Naive thymus-derived CD4-positive, alpha-beta T cell (primary cell): ENCODE data around the gene GMPPA. TPM values are rescaled to one million over a fixed set of nuclear protein-coding genes. Genes with fewer than 3 reads are reported as not detected.

ENCODE experiments used
- ATAC-seq: fragments of 150-1000 bp; cut with Tn5 transposase; 2 replicates; pipeline ENCODE4 v1.10.0; 2021; ENCODE audit warnings: mild to moderate bottlenecking, moderate library complexity
- CTCF ChIA-PET: fragments of 350-600 bp; sonication (Branson Sonifier 250); formaldehyde crosslinking; loops from one replicate; lab custom pipeline; 2021; ENCODE audit warnings: antibody characterized with exemption; lab: Charles Lee
- POLR2A ChIA-PET: fragments of 350-600 bp; sonication (Branson Sonifier 250); formaldehyde crosslinking; loops from one replicate; lab custom pipeline; 2021; ENCODE audit warnings: antibody characterized with exemption, inconsistent platforms; lab: Charles Lee
- DNase-seq, 9 donors: peaks; one replicate each; pipeline versions ENCODE4 v3.0.0 to v3.0.0-alpha.2; 2020 to 2022; ENCODE audit warnings: mixed read lengths in 1 of 9
- H3K27ac ChIP-seq: one replicate; pipeline ENCODE4 v1.7.0; 2013; ENCODE audit warnings: mild to moderate bottlenecking, low read depth, low read length, moderate library complexity
- H3K27me3 ChIP-seq, 2 donors: one replicate each; pipeline ENCODE4 v1.7.0; 2013; ENCODE audit warnings: low read length in 2 of 2, mild to moderate bottlenecking in 2 of 2, moderate library complexity in 2 of 2; ENCODE audit not compliant: control insufficient read depth in 2 of 2, insufficient read depth in 2 of 2
- H3K36me3 ChIP-seq, 3 experiments: 1 replicate in 2 of 3; 2 replicates in 1 of 3; pipeline ENCODE4 v1.7.0; 2013; ENCODE audit warnings: low read length in 3 of 3, mild to moderate bottlenecking in 3 of 3, moderate library complexity in 1 of 3; ENCODE audit not compliant: insufficient read depth in 3 of 3, control insufficient read depth in 2 of 3
- H3K4me1 ChIP-seq, 2 donors: one replicate each; pipeline ENCODE4 v1.7.0; 2013; ENCODE audit warnings: low read length in 2 of 2, mild to moderate bottlenecking in 2 of 2, moderate library complexity in 1 of 2; ENCODE audit not compliant: control insufficient read depth in 2 of 2, insufficient read depth in 2 of 2
- H3K4me3 ChIP-seq: 2 replicates; pipeline ENCODE4 v1.7.0; 2013; ENCODE audit warnings: mild to moderate bottlenecking, low read length
- H3K9me3 ChIP-seq, 3 experiments: 1 replicate in 2 of 3; 2 replicates in 1 of 3; pipeline ENCODE4 v1.7.0; 2013; ENCODE audit warnings: low read length in 3 of 3; ENCODE audit not compliant: control insufficient read depth in 2 of 3
- H3K27ac Mint-ChIP-seq, 9 donors: one replicate each; pipeline ENCODE4 v1.8.0; 2020 to 2022; ENCODE audit warnings: mixed read lengths in 9 of 9, mild to moderate bottlenecking in 8 of 9, moderate library complexity in 5 of 9, inconsistent platforms in 2 of 9
- H3K27me3 Mint-ChIP-seq, 5 donors: one replicate each; pipeline ENCODE4 v1.8.0; 2021 to 2022; ENCODE audit warnings: mixed read lengths in 5 of 5, mild to moderate bottlenecking in 1 of 5
- H3K36me3 Mint-ChIP-seq, 5 donors: one replicate each; pipeline ENCODE4 v1.8.0; 2020 to 2022; ENCODE audit warnings: mixed read lengths in 5 of 5, mild to moderate bottlenecking in 3 of 5, inconsistent platforms in 1 of 5
- H3K4me1 Mint-ChIP-seq, 7 donors: one replicate each; pipeline ENCODE4 v1.8.0; 2020 to 2022; ENCODE audit warnings: mixed read lengths in 7 of 7, mild to moderate bottlenecking in 3 of 7, inconsistent platforms in 1 of 7
- H3K4me3 Mint-ChIP-seq, 10 donors: one replicate each; pipeline ENCODE4 v1.8.0; 2020 to 2022; ENCODE audit warnings: mild to moderate bottlenecking in 10 of 10, mixed read lengths in 10 of 10, moderate library complexity in 6 of 10, inconsistent platforms in 2 of 10
- H3K9me3 Mint-ChIP-seq, 11 donors: one replicate each; pipeline ENCODE4 v1.8.0; 2020 to 2022; ENCODE audit warnings: mixed read lengths in 11 of 11, mild to moderate bottlenecking in 4 of 11, inconsistent platforms in 1 of 11, moderate library complexity in 1 of 11
- intact Hi-C, 2 donors: fragments of 100-400 bp; cut with micrococcal nuclease; formaldehyde crosslinking; loops; one replicate each; pipeline ENCODE4 v1.15.1; 2023
- polyA plus RNA-seq, 2 donors: library from polyadenylated mRNA; unstranded; fragments of 300-500 nt; fragmentation: Illumina TruSeq; gene quantifications; one replicate each; pipeline ENCODE4 v1.2.3, GENCODE V29; 2021
- total RNA-seq, 6 experiments: library from RNA in 5 of 6; stranded (reverse) in 5 of 6; gene quantifications; 1 replicate in 5 of 6; 2 replicates in 1 of 6; pipeline ENCODE4 v1.2.3 and lab custom pipeline; 2021 to 2026

The GMPPA gene
- total and polyA plus RNA-seq, 7 experiments from 2014 or later: 11.8 to 58.3 (median 28.1) TPM

DNA sequence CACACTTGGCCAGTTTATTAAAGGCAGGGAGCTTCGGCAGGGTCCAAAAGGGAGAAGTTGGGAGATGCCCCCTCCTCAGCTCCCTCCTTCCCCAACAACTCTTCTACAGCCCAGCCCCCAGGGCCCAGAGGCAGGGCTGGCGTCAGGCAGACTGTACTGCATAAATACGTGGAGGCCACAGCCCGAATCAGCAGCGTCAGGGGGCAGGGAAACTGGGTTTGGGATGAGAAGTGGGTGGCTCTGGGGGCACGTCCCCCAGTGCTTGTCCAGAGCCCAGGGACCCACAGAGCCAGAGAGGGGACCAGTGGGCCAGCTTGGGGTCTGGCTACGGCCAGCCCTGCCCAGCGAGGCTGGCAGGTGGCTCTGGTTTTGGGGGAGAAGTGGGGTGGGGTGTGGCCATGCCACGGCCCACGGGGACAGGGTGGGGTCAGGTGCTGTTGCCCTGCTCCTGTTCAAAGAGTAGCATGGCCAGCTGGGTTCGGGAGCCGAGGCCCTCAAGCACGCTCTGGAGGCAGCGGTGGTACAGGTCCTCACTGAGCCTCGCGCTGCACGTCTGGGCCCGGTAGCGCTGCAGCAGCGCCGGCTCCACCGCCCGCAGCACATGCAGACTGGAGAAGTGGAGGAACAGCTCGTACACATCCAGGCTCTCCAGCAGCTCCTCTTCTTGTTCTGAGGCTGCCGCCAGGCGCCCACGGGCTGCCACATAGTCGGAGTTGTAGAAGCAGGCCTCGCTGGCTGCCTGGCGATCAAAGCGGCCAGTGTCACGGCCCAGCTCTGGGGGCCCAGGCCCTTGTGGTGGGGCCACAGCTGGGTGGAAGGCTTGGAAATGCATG lies 40.5 kb downstream of the GMPPA start:
- Histone ChIP-seq H3K9me3 (no peaks in the 10 kb centered on the region), H3K36me3 (no peaks in the 10 kb centered on the region), H3K27me3 (no peaks in the 10 kb centered on the region), H3K27ac (no peak overlapping the region), H3K4me1 (peaks cover 10 to 12% of the 10 kb centered on the region in 2 donors), H3K4me3 (no peak overlapping the region)
- peaks cover 9 to 21% (median 14%) of the 10 kb centered on the region in 7 donors for H3K4me1 Mint-ChIP-seq
- H3K27ac Mint-ChIP-seq: no peak overlapping the region
- intact Hi-C loops: no loop called here
- no peaks in the 10 kb centered on the region for H3K9me3 Mint-ChIP-seq
- peaks cover 0 to 1% (median 0%) of the 10 kb centered on the region in 5 donors for H3K27me3 Mint-ChIP-seq
- H3K4me3 Mint-ChIP-seq: no peak overlapping the region
- ATAC-seq (no peak), DNase-seq (no peak)
- POLR2A ChIA-PET: no interaction called here
- H3K36me3 Mint-ChIP-seq: peaks cover 0 to 4% (median 0%) of the 10 kb centered on the region in 5 donors
- CTCF ChIA-PET: interaction anchor here (0.6 to 6.2 kb wide), 6 partner anchors 9 to 149 kb away, joined by 3 to 47 read pairs (median 4); no protein-coding TSS in a partner anchor

DNA sequence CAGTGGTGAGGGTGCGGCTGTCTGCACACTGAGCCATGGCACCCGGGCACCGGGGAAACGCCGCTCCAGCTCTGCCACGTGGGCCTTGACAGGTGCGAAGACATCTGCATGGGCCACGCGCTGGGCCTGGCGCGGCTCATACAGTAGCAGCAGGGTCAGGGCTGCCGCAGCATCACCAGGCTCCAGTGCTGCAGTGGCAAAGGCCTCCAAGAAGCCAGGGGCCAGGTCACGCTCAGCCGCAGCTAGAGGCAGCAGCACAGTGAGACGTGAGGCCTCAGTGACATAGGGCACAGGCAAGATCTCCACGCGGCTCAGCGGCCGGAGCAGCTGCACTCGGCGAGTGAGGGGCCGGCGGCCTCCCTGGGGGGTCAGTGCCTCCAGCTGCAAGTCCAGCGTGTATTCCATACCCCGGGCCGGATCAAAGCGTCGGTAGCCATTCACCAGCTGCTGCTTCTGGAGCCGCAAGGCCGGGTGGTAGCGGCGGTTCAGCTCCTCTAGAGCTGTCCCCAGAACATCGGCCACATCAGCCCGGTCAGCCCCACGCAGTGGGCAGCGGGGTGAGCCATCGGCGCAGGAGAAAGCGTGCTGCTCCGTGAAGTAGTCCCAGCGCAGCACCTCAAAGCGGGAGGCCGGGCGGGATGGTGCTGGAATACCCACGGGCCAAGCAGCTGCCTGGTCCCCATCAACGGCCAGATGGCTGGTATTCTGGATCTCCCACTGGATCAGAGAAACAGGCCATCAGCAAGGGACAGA lies 41.4 kb downstream of the GMPPA start:
- Mint-ChIP-seq H3K27ac (no peak overlapping the region), H3K4me3 (no peak overlapping the region), H3K36me3 (peaks cover 0 to 4% (median 0%) of the 10 kb centered on the region in 5 donors), H3K9me3 (peaks cover 0 to 3% (median 0%) of the 10 kb centered on the region in 11 donors), H3K4me1 (peaks cover 18 to 30% (median 22%) of the 10 kb centered on the region in 7 donors), H3K27me3 (peaks cover 0 to 10% (median 0%) of the 10 kb centered on the region in 5 donors)
- no peak overlapping the region for H3K4me3 ChIP-seq
- H3K27me3 ChIP-seq: no peaks in the 10 kb centered on the region
- no peak overlapping the region for H3K27ac ChIP-seq
- H3K9me3 ChIP-seq: no peaks in the 10 kb centered on the region
- DNase-seq: no peak
- intact Hi-C loops: loop anchor here (2.0 to 5.0 kb wide), 9 partner anchors 248 to 1928 kb away; partner anchors contain the start of genes CNOT9 (in 1 of the 2), CTDSP1 (in 1 of the 2), DNAJB2 (in 1 of the 2) and NHEJ1 (in 1 of the 2)
- no peak for ATAC-seq
- peaks cover 10 to 12% of the 10 kb centered on the region in 2 donors for H3K4me1 ChIP-seq
- POLR2A ChIA-PET: no interaction called here
- CTCF ChIA-PET: interaction anchor here (1.1 to 6.2 kb wide), 12 partner anchors 10 to 150 kb away, joined by 3 to 47 read pairs (median 4); partner anchors contain the start of gene STK11IP
- H3K36me3 ChIP-seq: no peaks in the 10 kb centered on the region

DNA sequence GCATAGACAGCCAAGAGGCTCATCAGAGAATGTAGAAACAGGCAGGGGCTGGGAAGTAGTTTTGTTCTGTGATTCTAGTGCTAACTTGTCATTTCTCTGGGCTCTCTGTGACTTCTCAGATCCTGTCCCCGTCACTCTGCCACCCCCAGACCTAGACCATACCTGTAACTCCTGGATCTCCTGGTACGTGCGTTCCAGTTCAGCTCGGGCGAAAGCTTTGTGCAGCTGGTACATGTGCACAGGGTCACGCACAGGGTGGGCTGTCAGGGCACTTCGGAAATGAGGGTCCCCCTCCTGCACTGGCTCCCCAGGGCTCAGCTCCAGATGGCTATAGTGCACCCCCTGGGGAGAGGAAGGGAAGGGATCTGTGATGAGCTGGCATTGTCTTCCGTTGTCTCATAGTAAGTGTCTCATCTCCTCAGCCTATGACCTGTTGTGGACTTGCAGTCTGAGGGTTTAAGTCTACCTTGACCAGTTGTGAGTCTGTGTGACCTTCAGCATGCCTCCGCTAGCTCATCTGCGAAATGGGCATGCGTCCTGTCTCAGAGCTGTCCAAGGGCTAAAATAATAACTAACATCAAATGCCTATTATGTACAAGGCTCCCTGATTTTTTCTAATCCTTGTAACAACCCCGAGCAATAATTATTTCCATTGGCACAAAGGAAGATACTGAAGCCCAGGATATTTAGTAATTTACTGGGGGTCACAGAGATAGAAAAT lies 42.3 kb downstream of the GMPPA start:
- Mint-ChIP-seq H3K4me3 (peak overlapping the region; percentile 12 to 95 (median 83)), H3K36me3 (peaks cover 0 to 4% (median 0%) of the 10 kb centered on the region in 5 donors), H3K27ac (peak overlapping the region in 1 of 9 donors; percentile 56), H3K4me1 (peaks cover 18 to 30% (median 22%) of the 10 kb centered on the region in 7 donors), H3K27me3 (peaks cover 0 to 13% (median under 1%) of the 10 kb centered on the region in 5 donors), H3K9me3 (peaks cover 0 to 3% (median 0%) of the 10 kb centered on the region in 11 donors)
- intact Hi-C loops: loop anchor here (1.0 to 5.0 kb wide), 13 partner anchors 19 to 1929 kb away; partner anchors contain the start of genes ANKZF1 (in 1 of the 2), ATG9A (in 1 of the 2), CNOT9 (in 1 of the 2) and CTDSP1 (in 1 of the 2)
- Histone ChIP-seq H3K4me1 (peaks cover 10 to 12% of the 10 kb centered on the region in 2 donors), H3K27ac (no peak overlapping the region), H3K27me3 (no peaks in the 10 kb centered on the region), H3K4me3 (no peak overlapping the region), H3K36me3 (no peaks in the 10 kb centered on the region), H3K9me3 (no peaks in the 10 kb centered on the region)
- no peak for DNase-seq
- CTCF ChIA-PET: interaction anchor here (0.7 to 6.2 kb wide), 18 partner anchors 10 to 496 kb away, joined by 3 to 47 read pairs (median 4); partner anchors contain the start of genes CNPPD1 and STK11IP
- ATAC-seq: no peak
- POLR2A ChIA-PET: interaction anchor here (1.6 kb wide), 1 partner anchor 42 kb away, joined by 4 read pairs; the partner anchor contains the start of gene GMPPA

DNA sequence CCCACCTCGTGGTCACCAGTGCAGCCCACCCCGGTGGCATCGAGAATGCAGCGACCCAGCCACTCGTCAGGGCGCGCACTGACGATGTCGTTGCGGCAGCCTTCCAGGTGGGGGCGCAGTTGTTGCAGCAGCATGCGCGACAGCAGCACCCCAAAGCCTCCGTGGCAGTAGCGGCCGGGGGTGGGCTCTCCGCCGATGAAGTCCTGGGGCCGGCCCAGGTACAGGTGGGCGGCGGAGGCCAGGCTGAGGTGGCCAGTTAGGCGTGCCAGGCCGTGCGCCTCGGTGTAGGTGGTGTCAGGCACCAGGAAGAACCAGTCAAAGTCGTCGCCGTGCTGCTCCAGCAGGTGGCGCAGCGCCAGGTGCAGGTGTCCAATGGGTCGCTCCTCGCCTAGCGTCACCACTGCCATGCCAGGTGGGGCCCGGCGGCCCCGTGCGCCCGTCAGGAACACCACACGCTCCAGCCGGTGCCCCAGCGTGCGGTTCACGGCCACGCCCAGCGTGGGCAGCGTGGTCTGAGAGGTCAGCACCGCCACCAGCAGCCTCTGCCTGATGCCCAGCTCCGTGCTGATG lies 43.0 kb downstream of the GMPPA start:
- no peaks in the 10 kb centered on the region for H3K36me3 ChIP-seq
- H3K9me3 ChIP-seq: no peaks in the 10 kb centered on the region
- intact Hi-C loops: loop anchor here (1.0 to 5.0 kb wide), 18 partner anchors 19 to 1929 kb away; partner anchors contain the start of genes CNPPD1 (in 2 of the 2), AAMP (in 1 of the 2), ANKZF1 (in 1 of the 2) and ARPC2 (in 1 of the 2)
- Mint-ChIP-seq H3K27me3 (peaks cover 0 to 18% (median 6%) of the 10 kb centered on the region in 5 donors), H3K9me3 (peaks cover 0 to 3% (median 0%) of the 10 kb centered on the region in 11 donors), H3K4me3 (peak overlapping the region; percentile 42 to 95 (median 83)), H3K27ac (peak overlapping the region in 1 of 9 donors; percentile 49), H3K4me1 (peaks cover 18 to 30% (median 25%) of the 10 kb centered on the region in 7 donors), H3K36me3 (peaks cover 0 to 4% (median 0%) of the 10 kb centered on the region in 5 donors)
- ChIA-PET CTCF (interaction anchor here (0.6 to 6.2 kb wide), 20 partner anchors 9 to 365 kb away, joined by 3 to 47 read pairs (median 4); partner anchors contain the start of genes CNPPD1 and STK11IP), POLR2A (interaction anchor here (0.6 to 1.6 kb wide), 2 partner anchors 10 to 43 kb away, joined by 3 to 4 read pairs; partner anchors contain the start of gene GMPPA)
- no peak overlapping the region for H3K27ac ChIP-seq
- ATAC-seq: peak; percentile 61
- H3K4me3 ChIP-seq: peak overlapping the region; percentile 51
- peaks cover 10 to 12% of the 10 kb centered on the region in 2 donors for H3K4me1 ChIP-seq
- peak; percentile 78 to 91 (median 88) for DNase-seq
- H3K27me3 ChIP-seq: no peaks in the 10 kb centered on the region

DNA sequence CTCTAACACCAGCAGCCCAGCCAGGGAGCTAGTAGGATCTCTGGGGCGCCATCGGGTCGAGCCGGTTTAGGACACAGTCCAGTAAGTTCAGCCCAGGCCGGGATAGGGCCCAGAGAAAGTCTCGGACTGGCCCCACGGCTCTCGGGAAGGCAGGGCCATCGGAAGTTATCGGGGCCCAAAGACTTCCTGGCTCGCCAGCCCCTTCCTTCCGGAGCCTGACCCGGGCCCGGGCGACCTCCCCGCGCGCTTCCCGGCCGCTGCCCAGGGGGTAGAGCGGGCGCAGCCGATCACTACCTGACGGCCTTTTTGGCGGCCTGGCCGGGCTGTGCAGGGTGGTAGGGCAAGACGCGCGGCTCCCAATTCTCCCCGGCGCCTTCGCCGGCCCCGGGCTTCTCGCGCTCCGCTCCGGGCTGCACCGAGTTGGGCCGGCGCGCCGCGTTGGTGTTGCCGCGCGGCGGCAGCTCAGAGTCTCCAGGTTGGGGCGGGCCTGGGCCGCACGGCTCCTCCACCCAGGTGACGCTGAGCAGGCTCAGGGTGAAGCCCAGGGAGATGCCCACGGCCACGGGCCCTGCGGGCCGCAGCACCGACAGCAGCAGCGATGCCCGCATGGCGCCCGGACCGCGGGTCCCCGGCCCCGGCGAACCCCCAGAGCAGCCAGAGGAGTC lies 44.4 kb downstream of the GMPPA start:
- peaks cover 0 to 3% (median 0%) of the 10 kb centered on the region in 11 donors for H3K9me3 Mint-ChIP-seq
- intact Hi-C loops: loop anchor here (1.0 to 5.0 kb wide), 17 partner anchors 9 to 1931 kb away; partner anchors contain the start of genes CNPPD1 (in 2 of the 2), GMPPA (in 2 of the 2), STK11IP (in 2 of the 2) and AAMP (in 1 of the 2)
- H3K27ac Mint-ChIP-seq: peak overlapping the region; percentile 64 to 84 (median 75)
- ChIA-PET POLR2A (interaction anchor here (0.6 to 1.7 kb wide), 6 partner anchors 9 to 386 kb away, joined by 3 to 6 read pairs (median 3); partner anchors contain the start of genes DNAJB2, DNPEP and OBSL1), CTCF (interaction anchor here (0.6 to 6.2 kb wide), 5 partner anchors 17 to 101 kb away, joined by 3 to 47 read pairs (median 5); partner anchors contain the start of gene STK11IP)
- H3K27me3 Mint-ChIP-seq: peaks cover 0 to 18% (median 6%) of the 10 kb centered on the region in 5 donors
- H3K4me3 Mint-ChIP-seq: peak overlapping the region; percentile 81 to 95 (median 86)
- no peak for DNase-seq
- no peaks in the 10 kb centered on the region for H3K9me3 ChIP-seq
- H3K36me3 ChIP-seq: no peaks in the 10 kb centered on the region
- H3K27me3 ChIP-seq: no peaks in the 10 kb centered on the region
- peaks cover 0 to 4% (median 0%) of the 10 kb centered on the region in 5 donors for H3K36me3 Mint-ChIP-seq
- H3K27ac ChIP-seq: peak overlapping the region; percentile 78
- peaks cover 18 to 30% (median 25%) of the 10 kb centered on the region in 7 donors for H3K4me1 Mint-ChIP-seq
- peak; percentile 38 for ATAC-seq
- peaks cover 10 to 12% of the 10 kb centered on the region in 2 donors for H3K4me1 ChIP-seq
- peak overlapping the region; percentile 51 for H3K4me3 ChIP-seq
